Measurements from ENCODE around the gene LRRC8A.
"Not testable (repeated sequence)": the region's sequence is repeated elsewhere in the genome, so short reads cannot be mapped to it uniquely, and the experiment has no call there.

GRCh38 chr9:128961403-128961802 is 79.5 kb downstream of the LRRC8A start:
- not testable (repeated sequence) for TF ChIP-seq CTCF, EP300, POLR2AphosphoS5, POLR2A (IDR thresholded peaks at IDR 0.05)

All from upper lobe of left lung (tissue), 4 donors.